KMS-11 (cell line): ENCODE data around the gene YARS1.

Experiments
- H2AFZ ChIP-seq: fragments of 200-600 bp; sonication (generic); 2 replicates; pipeline ENCODE4 v1.6.1; 2016; ENCODE audit warnings: antibody characterized with exemption, mixed run types, low read depth
- H3K27ac ChIP-seq: fragments of 200-600 bp; sonication (generic); 2 replicates; pipeline ENCODE4 v1.6.1; 2016; ENCODE audit warnings: mild to moderate bottlenecking, mixed run types
- H3K27me3 ChIP-seq: fragments of 200-600 bp; sonication (generic); 2 replicates; pipeline ENCODE4 v1.6.1; 2017; ENCODE audit warnings: mild to moderate bottlenecking, low read depth, mixed run types, moderate library complexity; ENCODE audit not compliant: insufficient read depth
- H3K36me3 ChIP-seq: fragments of 200-600 bp; sonication (generic); 2 replicates; pipeline ENCODE4 v1.6.1; 2017; ENCODE audit warnings: mild to moderate bottlenecking, mixed run types; ENCODE audit not compliant: insufficient read depth
- H3K4me1 ChIP-seq: fragments of 200-600 bp; sonication (generic); 2 replicates; pipeline ENCODE4 v1.6.1; 2016; ENCODE audit warnings: mild to moderate bottlenecking, low read depth, mixed run types; ENCODE audit not compliant: poor library complexity, severe bottlenecking
- H3K4me2 ChIP-seq: fragments of 200-600 bp; sonication (generic); 2 replicates; pipeline ENCODE4 v1.7.0; 2016; ENCODE audit warnings: mild to moderate bottlenecking, mixed run types
- H3K4me3 ChIP-seq: fragments of 200-600 bp; sonication (generic); IDR thresholded peaks from 2 replicates; pipeline ENCODE4 v1.6.1; 2017; ENCODE audit warnings: low read depth, low read length, mixed read lengths; ENCODE audit not compliant: insufficient read depth
- H3K79me2 ChIP-seq: fragments of 200-600 bp; sonication (generic); 2 replicates; pipeline ENCODE4 v1.6.1; 2016; ENCODE audit warnings: low read depth, mixed run types; ENCODE audit not compliant: insufficient read depth
- H3K9ac ChIP-seq: fragments of 200-600 bp; sonication (generic); 2 replicates; pipeline ENCODE4 v1.6.1; 2016; ENCODE audit warnings: mild to moderate bottlenecking, mixed run types
- H4K20me1 ChIP-seq: fragments of 200-600 bp; sonication (generic); 2 replicates; pipeline ENCODE4 v1.6.1; 2016; ENCODE audit warnings: mild to moderate bottlenecking, mixed run types; ENCODE audit not compliant: insufficient read depth
- CTCF ChIP-seq: fragments of 200-600 bp; sonication (generic); conservative IDR thresholded peaks from 2 replicates; pipeline ENCODE4 v1.6.1; 2017; ENCODE audit warnings: low read depth, mild to moderate bottlenecking, antibody characterized with exemption, low read length, moderate library complexity, mixed read lengths

Gene YARS1

DNA sequence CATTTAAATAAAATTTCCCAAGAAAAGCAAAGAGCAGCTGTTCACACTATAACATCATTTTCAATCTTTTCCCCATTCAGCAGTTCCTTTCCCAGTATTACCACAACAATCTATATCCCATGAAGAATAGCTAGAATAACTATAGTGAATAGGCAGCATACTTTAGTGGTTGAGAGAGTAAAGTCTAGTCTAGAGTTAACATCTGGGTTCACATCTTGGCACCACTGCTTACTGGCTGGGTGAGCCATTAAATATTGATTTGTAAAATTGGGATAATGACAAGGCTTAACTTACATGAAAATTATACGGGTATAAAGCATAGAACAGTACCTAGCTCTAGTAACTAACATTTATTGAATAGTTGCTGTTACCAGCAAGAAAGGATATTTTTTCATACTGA lies 14.7 kb upstream of the YARS1 start:
- no peak overlapping the region for H3K27ac ChIP-seq
- no peaks in the 10 kb centered on the region for H4K20me1 ChIP-seq
- H3K9ac ChIP-seq, result no peak overlapping the region
- peaks cover 20% of the 10 kb centered on the region for H3K4me1 ChIP-seq
- no peak overlapping the region for H3K4me2 ChIP-seq
- no peak overlapping the region for H3K4me3 ChIP-seq
- no peak for TF ChIP-seq CTCF
- H3K36me3 ChIP-seq, result peaks cover 15% of the 10 kb centered on the region; the same call in 1 of the 2 replicates
- H2AFZ ChIP-seq, result no peak overlapping the region
- no peaks in the 10 kb centered on the region for H3K27me3 ChIP-seq
- peaks cover 2% of the 10 kb centered on the region; the same call in 1 of the 2 replicates for H3K79me2 ChIP-seq

- Histone ChIP-seq H3K79me2 (peaks cover 10% of the 10 kb centered on the region; the same call in 1 of the 2 replicates), H3K4me2 (no peak overlapping the region), H3K36me3 (peaks cover 15% of the 10 kb centered on the region; the same call in 1 of the 2 replicates), H3K4me3 (no peak overlapping the region), H4K20me1 (no peaks in the 10 kb centered on the region), H3K4me1 (peaks cover 16% of the 10 kb centered on the region), H3K9ac (no peak overlapping the region), H2AFZ (no peak overlapping the region), H3K27ac (no peak overlapping the region), H3K27me3 (no peaks in the 10 kb centered on the region)
- no peak for TF ChIP-seq CTCF
Observed at GRCh38 chr1:32830092-32830852, 13.1 kb upstream of the YARS1 start.

GRCh38 chr1:32828341-32828740 lies 11.2 kb upstream of the YARS1 start:
- H4K20me1 ChIP-seq, result no peaks in the 10 kb centered on the region
- H3K27me3 ChIP-seq, result no peaks in the 10 kb centered on the region
- H3K4me1 ChIP-seq, result peaks cover 27% of the 10 kb centered on the region
- peaks cover 27% of the 10 kb centered on the region for H3K79me2 ChIP-seq
- no peak overlapping the region for H3K9ac ChIP-seq
- H3K27ac ChIP-seq, result no peak overlapping the region
- H3K36me3 ChIP-seq, result peaks cover 15% of the 10 kb centered on the region; the same call in 1 of the 2 replicates
- H3K4me3 ChIP-seq, result no peak overlapping the region
- H3K4me2 ChIP-seq, result no peak overlapping the region
- 0 out of 2 replicates have a peak, but pooled peaks have one; percentile 15 for TF ChIP-seq CTCF
- H2AFZ ChIP-seq, result no peak overlapping the region

GRCh38 chr1:32825181-32825580 lies 8.0 kb upstream of the YARS1 start:
- TF ChIP-seq CTCF, result no peak
- Histone ChIP-seq H3K36me3 (peaks cover 7% of the 10 kb centered on the region; the same call in 1 of the 2 replicates), H3K4me3 (no peak overlapping the region), H3K4me2 (no peak overlapping the region), H3K4me1 (peaks cover 53% of the 10 kb centered on the region), H3K27ac (no peak overlapping the region), H3K27me3 (no peaks in the 10 kb centered on the region), H3K79me2 (peaks cover 58% of the 10 kb centered on the region), H2AFZ (no peak overlapping the region), H3K9ac (no peak overlapping the region), H4K20me1 (no peaks in the 10 kb centered on the region)
